ENCODE results near the gene KLHDC8A. TPM values are rescaled to one million over a fixed set of nuclear protein-coding genes. Genes with fewer than 3 reads are reported as not detected.

KLHDC8A gene
- polyA plus RNA-seq, 1 donor (not counting 4 experiments of a cell fraction or from before 2014, with no cell fraction given) = not detected

DNA sequence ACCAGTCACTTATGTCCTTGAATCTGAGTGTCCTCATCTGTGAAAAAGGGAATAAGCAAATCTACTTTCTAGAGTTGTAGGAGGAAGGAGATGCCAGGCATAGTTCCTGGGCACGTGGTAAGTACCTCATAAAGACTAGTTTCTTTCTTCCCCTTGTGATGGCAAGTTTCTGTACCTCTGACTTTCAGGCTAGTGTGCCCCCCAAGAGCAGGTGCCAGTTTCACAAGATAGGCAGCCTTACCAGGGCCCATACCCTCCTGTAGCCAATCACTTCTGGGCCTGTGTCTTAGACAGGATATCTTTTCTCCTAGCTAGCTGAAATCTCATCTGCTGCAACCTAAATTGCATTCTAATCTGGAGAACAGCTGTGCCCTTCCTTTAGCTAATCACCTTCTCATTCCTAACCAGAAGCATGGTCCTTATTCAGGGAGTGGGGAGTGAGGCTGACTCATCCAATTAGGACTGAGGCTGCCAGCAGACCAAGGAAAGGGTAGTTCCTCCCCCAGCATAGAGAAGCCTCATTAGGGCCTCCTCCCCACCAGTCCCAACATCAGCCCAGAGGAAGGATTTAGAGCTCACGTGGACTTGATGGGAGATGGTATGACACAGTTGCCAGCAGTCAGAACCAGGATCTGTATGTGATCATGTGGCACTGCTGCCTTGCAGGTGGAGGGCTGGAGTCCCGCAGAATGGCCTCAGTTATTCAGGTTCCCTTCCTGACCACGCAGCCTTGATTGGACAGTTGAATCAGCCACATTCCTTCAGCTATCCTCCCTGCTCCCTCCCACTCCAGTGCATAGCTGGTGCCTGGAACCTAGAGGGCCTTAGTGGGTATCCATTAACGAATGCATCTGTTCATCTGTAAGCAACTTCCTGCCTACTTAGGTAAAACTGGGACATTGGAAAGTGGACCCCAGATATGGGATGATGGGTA, 7.9 kb downstream of the KLHDC8A start:
- no peak for DNase-seq (ENCODE audit: low read depth, low spot score)
- Histone ChIP-seq H4K20me1 (ENCODE audit: control insufficient read depth, extremely low read depth, insufficient read depth, low read length) (no peaks in the 10 kb centered on the region), H3K9me3 (ENCODE audit: control insufficient read depth, low read depth, low read length) (no peaks in the 10 kb centered on the region), H3K36me3 (ENCODE audit: control insufficient read depth in 2 of 2, extremely low read depth in 1 of 2, insufficient read depth in 2 of 2, low read length in 2 of 2) (no peaks in the 10 kb centered on the region), H3K4me2 (ENCODE audit: control insufficient read depth, extremely low read depth, insufficient read depth, low read depth, low read length) (no peak overlapping the region), H3K4me3 (ENCODE audit: control insufficient read depth in 2 of 3, extremely low read depth in 1 of 3, insufficient read depth in 2 of 3, low read depth in 1 of 3, low read length in 3 of 3) (no peak overlapping the region), H3K79me2 (ENCODE audit: control insufficient read depth, insufficient read depth, low read length) (no peaks in the 10 kb centered on the region), H3K9me1 (ENCODE audit: control insufficient read depth, extremely low read depth, insufficient read depth, low read length) (no peaks in the 10 kb centered on the region), H3K27me3 (ENCODE audit: control insufficient read depth, extremely low read depth, insufficient read depth, low read length) (peaks cover 33% of the 10 kb centered on the region), H3K9ac (ENCODE audit: control insufficient read depth, extremely low read depth, insufficient read depth, low read length) (no peak overlapping the region), H3K4me1 (ENCODE audit: control insufficient read depth, extremely low read depth, insufficient read depth, low read length) (no peaks in the 10 kb centered on the region), H2AFZ (ENCODE audit: control insufficient read depth, low read length) (no peak overlapping the region), H3K27ac (ENCODE audit: control insufficient read depth, insufficient read depth, low read length) (no peak overlapping the region)
- TF ChIP-seq, protein P1, sequence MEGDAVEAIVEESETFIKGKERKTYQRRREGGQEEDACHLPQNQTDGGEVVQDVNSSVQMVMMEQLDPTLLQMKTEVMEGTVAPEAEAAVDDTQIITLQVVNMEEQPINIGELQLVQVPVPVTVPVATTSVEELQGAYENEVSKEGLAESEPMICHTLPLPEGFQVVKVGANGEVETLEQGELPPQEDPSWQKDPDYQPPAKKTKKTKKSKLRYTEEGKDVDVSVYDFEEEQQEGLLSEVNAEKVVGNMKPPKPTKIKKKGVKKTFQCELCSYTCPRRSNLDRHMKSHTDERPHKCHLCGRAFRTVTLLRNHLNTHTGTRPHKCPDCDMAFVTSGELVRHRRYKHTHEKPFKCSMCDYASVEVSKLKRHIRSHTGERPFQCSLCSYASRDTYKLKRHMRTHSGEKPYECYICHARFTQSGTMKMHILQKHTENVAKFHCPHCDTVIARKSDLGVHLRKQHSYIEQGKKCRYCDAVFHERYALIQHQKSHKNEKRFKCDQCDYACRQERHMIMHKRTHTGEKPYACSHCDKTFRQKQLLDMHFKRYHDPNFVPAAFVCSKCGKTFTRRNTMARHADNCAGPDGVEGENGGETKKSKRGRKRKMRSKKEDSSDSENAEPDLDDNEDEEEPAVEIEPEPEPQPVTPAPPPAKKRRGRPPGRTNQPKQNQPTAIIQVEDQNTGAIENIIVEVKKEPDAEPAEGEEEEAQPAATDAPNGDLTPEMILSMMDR (optimal IDR thresholded peaks at IDR 0.05 in 1 of 3, IDR thresholded peaks at IDR 0.05 in 1 of 3, conservative IDR thresholded peaks at IDR 0.05 in 1 of 3; ENCODE audit: extremely low read depth in 1 of 3, insufficient read depth in 2 of 3, low read length in 3 of 3) = no peak
- no peak for TF ChIP-seq EZH2 (IDR thresholded peaks at IDR 0.05; ENCODE audit: low read length)
- dilution Hi-C loops (cut with MboI; ENCODE audit: extremely low pct_ligation_motif_present, low sequenced_read_pairs) = no loop called here
- no peak for FAIRE-seq

DNA sequence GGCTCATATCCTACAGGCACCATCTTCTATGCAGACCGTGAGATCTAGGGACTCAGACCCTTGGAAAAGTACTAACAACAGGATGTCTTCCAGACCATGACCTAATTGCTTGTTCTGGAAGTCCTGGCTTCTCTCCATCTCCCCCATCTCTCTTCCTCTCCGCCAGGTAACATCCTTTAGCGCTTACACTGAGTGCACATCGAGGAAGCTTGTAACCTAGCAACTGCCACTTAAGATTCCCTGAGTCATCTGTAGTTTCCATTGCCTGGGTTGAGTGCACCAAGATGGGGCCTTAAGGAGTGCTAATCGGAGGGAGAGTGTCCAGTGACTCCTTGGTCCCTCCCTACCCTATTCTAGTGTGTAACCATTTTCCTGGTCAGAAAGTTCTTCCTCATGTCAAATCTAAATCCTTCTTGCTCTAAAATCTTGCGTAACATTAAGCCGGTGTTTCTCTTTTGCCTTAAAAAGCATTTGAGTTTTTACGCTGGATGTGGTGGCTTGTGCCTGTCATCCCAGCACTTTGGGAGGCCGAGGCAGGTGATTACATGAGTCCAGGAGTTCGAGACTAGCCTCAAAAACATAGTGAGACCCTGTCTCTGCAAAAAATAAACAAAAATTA, 9.7 kb downstream of the KLHDC8A start:
- no peaks in the 10 kb centered on the region for H3K79me2 ChIP-seq (ENCODE audit: control insufficient read depth, insufficient read depth, low read length)
- H3K27me3 ChIP-seq (ENCODE audit: control insufficient read depth, extremely low read depth, insufficient read depth, low read length) = peaks cover 51% of the 10 kb centered on the region
- no peaks in the 10 kb centered on the region for H3K9me3 ChIP-seq (ENCODE audit: control insufficient read depth, low read depth, low read length)
- H3K4me3 ChIP-seq (ENCODE audit: control insufficient read depth in 2 of 3, extremely low read depth in 1 of 3, insufficient read depth in 2 of 3, low read depth in 1 of 3, low read length in 3 of 3) = no peak overlapping the region
- H3K4me2 ChIP-seq (ENCODE audit: control insufficient read depth, extremely low read depth, insufficient read depth, low read depth, low read length) = no peak overlapping the region
- H2AFZ ChIP-seq (ENCODE audit: control insufficient read depth, low read length) = no peak overlapping the region
- H3K4me1 ChIP-seq (ENCODE audit: control insufficient read depth, extremely low read depth, insufficient read depth, low read length) = no peaks in the 10 kb centered on the region
- TF ChIP-seq EZH2 (IDR thresholded peaks at IDR 0.05; ENCODE audit: low read length) = no peak
- TF ChIP-seq, protein P1 (optimal IDR thresholded peaks at IDR 0.05 in 1 of 3, IDR thresholded peaks at IDR 0.05 in 1 of 3, conservative IDR thresholded peaks at IDR 0.05 in 1 of 3; ENCODE audit: extremely low read depth in 1 of 3, insufficient read depth in 2 of 3, low read length in 3 of 3) = no peak
- no peaks in the 10 kb centered on the region for H3K36me3 ChIP-seq (ENCODE audit: control insufficient read depth in 2 of 2, extremely low read depth in 1 of 2, insufficient read depth in 2 of 2, low read length in 2 of 2)
- H4K20me1 ChIP-seq (ENCODE audit: control insufficient read depth, extremely low read depth, insufficient read depth, low read length) = peaks cover 3% of the 10 kb centered on the region
- no peak for DNase-seq (ENCODE audit: low read depth, low spot score)
- no peak overlapping the region for H3K9ac ChIP-seq (ENCODE audit: control insufficient read depth, extremely low read depth, insufficient read depth, low read length)
- no peaks in the 10 kb centered on the region for H3K9me1 ChIP-seq (ENCODE audit: control insufficient read depth, extremely low read depth, insufficient read depth, low read length)
- no peak overlapping the region for H3K27ac ChIP-seq (ENCODE audit: control insufficient read depth, insufficient read depth, low read length)
- no peak for FAIRE-seq
- dilution Hi-C loops (cut with MboI; ENCODE audit: extremely low pct_ligation_motif_present, low sequenced_read_pairs) = no loop called here

All from keratinocyte (primary cell).